ENCODE data around the gene CELF2. TPM values are rescaled to one million over a fixed set of nuclear protein-coding genes. Genes with fewer than 3 reads are reported as not detected.

The CELF2 gene
- total RNA-seq, 2 donors from 2014 or later: 28.4 to 33.7 TPM

DNA sequence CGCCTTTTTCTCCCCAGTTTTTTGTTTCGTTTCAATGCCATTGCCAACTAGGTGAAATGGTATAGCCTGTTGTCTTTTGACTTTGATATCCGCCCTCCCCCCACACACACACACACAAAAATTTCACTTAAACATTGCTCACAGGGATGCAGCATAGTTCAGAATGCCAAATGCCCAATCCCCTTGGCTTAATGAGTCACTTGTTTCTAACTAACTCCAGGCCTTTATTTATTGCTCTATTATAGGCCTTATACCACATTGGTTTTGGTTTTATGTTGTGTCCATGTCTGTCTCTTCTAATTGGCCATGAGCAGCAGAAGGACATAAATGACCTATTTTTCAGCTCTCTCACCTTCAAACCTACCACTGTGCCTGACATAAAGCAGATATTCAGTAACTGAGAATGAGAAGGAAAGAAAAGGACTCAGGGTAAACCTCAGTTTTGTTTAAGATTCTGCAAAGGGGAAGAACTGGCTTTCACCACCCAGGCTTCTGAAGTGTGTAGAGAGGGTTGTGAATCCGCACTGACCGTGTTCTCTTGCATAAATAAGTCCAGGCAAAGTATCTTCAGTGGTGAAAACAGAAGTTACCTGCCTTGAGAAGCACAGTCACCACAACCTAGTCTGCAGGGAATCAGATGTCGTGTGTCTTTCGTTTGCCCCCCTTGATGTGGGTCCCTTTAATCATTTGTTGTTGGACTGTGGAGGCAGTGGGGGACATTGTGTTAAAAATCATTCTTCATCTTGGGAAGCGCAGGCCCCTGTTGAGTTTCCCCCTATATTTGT is 139.8 kb downstream of the CELF2 start:
- ATAC-seq (no peak), DNase-seq (no peak)

DNA sequence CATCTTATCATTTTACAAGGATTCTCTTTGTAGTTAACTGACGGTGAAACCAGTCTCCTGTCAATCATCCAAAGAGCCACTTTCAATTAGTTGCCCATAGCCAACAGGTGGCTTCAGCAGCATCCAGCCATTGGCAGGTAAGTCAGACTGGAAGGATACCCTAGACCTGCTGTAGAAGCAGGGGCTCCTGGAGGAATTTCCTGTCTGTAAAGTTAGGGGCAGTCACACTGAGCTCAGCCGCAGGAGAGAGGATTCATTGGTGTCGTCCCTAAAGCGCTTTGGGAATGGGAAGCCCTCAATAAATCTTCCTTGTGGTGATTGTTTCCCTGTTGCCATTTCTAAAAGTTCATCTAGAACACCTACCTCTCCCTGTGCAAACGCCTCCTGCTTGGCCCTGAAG is 140.4 kb downstream of the CELF2 start:
- DNase-seq (no peak), ATAC-seq (no peak)
- intact Hi-C loops (cut with DNase I, micrococcal nuclease): no loop called here

More for the DNA sequence above, 139.8 kb downstream of the CELF2 start:
- intact Hi-C loops (cut with DNase I, micrococcal nuclease): no loop called here

DNA sequence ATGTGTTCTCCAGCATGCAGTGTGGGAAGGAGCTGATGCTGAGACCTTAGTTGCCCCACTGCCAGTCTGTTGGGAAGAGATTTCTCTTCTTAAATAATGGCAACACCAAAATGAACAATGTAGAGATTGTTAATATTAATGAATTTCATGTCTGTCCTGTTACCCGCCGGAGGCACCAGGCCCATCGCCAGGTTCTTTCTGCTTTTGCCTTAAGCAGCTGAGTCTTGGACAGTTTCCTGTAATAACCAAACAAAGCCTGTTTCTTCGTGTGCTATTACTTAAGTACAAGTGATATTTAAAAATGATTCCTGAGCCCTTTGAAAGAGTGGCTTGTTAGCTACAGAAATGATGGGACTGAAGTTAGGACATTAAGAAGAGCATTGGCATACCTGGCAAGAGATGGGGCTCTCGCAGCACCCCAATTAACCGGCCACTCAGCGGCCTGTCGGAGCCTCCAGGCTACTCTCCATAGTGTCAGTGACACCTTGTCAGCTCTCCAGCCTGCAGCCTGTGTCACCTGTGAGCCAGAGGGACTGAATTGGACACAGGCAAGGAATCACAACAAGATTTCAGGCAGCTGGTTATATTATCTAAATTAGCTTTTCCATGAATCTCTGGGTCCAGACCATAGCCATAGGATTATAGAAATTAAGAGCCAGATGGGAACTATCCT is 142.0 kb downstream of the CELF2 start:
- intact Hi-C loops (cut with DNase I, micrococcal nuclease): no loop called here
- no peak for ATAC-seq
- DNase-seq: no peak

DNA sequence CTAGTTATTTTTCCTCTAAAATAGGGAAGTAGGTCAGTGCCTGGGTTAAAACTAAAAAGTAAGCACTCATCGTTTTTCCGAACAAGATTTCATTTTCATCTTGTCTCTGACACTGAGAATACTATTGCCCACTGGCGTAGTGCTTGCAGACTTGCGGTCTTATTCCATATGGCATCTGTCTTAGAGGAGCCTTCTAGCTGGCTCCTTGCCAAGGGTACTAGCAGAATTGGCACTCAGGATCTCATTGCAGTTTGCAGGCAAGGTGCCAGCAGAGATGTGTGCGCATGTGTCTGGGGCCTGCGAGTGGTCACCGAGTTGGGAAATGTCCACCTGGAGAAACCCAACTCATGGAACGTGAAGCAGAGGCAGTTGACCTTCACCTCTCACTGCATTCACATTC is 143.4 kb downstream of the CELF2 start:
- ATAC-seq (no peak), DNase-seq (peak in 1 of 2 donors; percentile 40)
- intact Hi-C loops (cut with DNase I, micrococcal nuclease): no loop called here

DNA sequence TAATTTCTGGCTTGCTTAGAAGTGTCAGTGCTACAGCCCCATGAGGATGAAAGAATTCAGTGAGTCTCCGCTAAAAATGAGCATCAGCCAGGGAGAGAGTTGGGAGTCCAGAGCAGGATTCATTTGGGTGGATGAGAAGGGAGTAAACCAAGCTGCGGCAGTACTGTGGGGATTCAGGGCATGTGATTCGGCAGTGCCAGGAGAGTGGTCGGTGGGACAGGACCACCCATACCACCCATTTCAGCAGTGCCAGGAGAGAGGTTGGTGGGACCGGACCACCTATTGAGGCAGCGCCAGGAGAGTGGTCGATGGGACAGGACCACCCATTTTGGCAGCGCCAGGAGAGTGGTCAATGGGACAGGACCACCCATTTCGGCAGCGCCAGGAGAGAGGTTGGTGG is 144.2 kb downstream of the CELF2 start:
- intact Hi-C loops (cut with DNase I, micrococcal nuclease): no loop called here
- DNase-seq (no peak), ATAC-seq (no peak)

DNA sequence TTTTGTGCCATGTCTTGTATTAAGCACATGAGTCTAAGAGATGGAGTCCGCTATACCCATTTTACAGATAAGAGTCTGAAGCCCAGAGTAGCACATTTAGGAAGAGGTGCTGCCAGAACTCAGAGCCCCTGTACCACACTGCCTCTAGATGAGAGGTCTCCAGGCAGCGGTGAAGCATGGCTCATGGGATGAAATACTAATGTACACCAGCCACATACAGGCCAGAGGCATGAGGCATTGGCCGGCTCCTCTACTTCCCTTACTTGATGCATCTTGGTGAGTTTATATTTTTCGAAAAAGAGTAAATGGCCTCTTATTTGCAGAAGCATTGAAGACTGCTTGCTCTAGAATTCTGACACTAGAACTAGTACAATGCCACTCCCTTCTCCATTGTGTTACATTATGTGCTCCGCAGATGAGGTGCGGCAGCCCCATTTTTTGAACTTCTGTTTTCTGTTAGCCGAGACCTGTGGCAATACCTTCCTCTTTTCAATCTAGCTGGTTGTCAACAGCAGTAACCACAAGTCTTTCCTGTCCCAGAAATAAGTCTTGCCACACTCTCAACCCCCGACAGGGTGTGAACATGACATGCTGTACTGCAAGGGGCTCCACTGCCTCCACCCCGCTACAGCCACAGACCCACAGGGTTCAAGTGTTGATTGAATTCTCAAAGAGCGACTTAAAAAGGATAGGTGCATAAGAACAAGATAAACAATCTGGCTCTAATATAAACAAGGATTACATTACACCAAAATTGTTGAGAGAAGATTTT is 145.3 kb downstream of the CELF2 start:
- intact Hi-C loops (cut with DNase I, micrococcal nuclease): no loop called here
- ATAC-seq: peak; percentile 56
- DNase-seq: peak; percentile 53 to 69

DNA sequence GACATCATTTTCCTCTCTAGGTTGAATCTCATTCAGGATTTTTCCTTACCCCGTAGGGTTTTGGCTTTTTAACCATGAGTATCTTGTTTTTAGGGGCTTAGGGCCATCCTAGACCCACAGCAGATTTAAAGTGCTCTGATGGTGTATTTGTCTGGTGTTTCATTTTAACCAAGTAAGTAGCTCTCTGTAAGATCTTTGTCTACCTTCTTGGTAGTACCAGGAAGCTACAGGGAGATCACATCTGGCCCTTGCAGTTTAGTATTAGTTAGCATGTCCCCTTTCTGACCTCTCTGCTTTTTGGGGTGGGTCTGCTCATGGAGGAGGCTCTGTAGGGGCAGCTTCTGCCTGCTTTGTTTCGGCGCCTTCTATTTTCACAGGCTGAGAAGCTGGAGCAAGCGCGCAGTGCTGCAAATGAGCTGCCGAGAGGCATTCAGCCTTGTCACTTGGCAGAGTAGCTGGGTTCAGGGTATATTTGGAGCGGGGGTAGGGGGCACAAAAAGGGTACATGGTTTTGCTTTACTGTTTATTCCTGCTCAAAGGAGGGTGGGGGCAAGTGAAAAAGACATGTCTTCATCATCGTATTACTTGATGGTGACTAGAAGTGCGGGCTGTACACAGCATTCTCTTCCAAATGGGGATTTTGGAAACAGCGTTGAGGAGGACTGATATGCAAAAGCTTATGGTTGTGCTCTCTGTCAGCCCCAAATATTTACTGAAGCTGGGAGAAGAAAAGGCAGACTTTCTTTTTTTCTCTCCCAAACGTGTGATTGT is 146.3 kb downstream of the CELF2 start:
- DNase-seq: peak in 1 of 2 donors; percentile 27
- intact Hi-C loops (cut with DNase I, micrococcal nuclease): no loop called here
- ATAC-seq: no peak

DNA sequence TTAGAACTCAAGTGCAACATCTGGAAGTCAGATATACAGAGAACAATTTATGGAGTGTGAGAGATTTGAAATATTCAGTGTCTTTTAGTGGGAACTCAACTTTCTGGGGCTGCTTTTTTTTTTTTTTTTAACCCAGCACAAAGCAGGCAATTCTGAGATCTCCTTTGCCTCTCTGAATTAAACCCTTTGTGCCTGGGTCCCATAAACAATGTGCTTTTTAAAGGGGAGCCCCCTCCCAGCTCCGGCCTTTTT is 146.8 kb downstream of the CELF2 start:
- no peak for ATAC-seq
- intact Hi-C loops (cut with DNase I, micrococcal nuclease): no loop called here
- no peak for DNase-seq

DNA sequence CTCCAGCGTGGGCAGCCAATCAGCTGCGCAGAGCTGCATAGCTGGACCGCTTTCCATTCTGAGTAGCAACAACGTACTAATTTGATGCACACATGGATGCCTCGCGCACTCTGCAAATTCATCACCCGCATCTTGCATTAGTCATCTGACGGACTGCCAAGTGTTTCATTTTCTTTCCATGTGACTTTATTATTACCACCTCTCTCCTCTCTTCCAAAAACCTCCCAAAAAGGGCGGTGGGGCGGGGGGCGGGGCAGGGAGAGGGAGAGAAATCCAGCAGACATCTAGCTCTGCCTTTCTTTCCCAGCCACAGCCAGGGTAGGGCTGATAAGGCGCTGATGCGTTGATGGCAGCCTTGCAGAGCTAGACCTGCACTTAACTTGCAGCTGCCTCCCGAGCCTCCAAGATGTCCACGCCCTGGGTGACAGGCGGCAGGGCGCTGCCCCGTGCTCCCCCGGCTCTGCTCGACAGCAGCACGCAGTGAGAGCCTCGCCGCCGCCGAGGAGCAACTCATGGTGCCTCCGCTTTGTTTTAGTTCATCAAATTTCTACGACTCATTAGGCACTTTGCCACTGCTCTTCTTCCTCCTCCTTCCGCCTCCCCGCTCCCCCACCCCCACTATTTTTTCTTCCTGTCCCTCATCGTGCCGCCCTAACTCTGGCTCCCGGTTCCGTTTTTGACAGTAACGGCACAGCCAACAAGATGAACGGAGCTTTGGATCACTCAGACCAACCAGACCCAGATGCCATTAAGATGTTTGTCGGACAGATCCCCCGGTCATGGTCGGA is 147.3 kb downstream of the CELF2 start:
- intact Hi-C loops (cut with DNase I, micrococcal nuclease): no loop called here
- ATAC-seq (peak; percentile 34), DNase-seq (peak; percentile 47 to 61)

DNA sequence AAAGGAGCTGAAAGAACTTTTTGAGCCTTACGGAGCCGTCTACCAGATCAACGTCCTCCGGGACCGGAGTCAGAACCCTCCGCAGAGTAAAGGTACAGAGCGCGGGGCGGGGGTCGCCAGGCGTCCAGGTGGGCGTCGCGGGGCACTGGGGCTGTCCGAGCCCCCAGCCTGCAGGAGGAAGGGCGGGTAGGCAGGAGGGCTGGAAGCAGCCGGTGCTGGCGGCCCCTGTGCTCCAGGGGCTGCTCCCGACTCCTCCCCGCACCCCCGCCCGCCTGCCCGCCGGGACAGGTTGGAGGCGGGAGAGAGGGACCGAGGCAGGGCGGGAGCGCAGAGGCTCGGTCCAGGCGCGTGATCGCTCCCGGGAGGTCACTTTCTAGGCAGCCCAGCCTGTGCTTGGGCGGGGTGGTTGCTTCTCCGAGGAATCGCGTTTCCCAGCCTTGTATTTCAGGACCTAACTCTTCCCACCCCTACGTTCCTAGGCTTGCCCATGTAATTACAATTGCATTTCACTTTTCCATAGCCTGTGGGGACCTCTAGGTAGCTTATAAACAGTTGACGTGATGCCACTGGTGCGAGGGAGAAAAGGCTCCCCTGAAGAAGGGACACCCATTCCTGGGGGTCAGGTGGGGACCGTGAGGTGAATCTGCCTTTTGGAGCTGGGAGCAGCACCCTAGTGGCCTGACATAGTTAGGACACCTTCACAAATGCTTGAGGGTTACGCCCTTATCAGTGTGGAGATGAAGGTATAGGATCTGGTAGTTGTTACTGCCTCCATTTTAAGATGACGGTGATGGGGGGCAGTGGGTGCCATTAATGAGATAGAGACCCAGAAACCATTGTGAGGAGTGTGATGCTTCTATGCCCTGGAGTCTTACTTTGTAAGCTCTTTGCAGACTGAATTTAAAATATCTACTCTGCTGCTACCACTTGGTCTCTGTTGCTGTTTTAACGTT is 148.2 kb downstream of the CELF2 start:
- peak in 1 of 2 donors; percentile 42 for DNase-seq
- intact Hi-C loops (cut with DNase I, micrococcal nuclease): no loop called here
- ATAC-seq: peak; percentile 52

DNA sequence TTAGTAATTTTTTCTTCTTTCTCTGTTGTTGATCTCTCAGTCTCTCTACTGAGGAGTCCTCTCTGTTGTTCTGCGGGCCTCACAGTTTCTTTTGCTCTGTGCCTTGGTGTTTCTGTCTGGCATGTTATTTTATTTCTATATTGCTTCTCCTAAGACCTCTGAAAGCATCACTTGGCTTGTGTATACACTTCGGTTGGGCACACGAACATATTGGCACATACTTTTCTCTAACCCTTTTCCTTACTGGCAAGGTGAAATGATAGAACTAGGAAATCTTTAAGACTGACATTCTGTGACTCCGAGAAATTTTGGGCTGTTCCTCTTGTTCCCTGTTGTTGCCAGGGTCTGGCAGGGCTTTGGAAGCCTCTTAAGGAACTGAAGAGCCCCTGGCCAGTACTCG is 148.9 kb downstream of the CELF2 start:
- intact Hi-C loops (cut with DNase I, micrococcal nuclease): no loop called here
- ATAC-seq: no peak
- DNase-seq: no peak

DNA sequence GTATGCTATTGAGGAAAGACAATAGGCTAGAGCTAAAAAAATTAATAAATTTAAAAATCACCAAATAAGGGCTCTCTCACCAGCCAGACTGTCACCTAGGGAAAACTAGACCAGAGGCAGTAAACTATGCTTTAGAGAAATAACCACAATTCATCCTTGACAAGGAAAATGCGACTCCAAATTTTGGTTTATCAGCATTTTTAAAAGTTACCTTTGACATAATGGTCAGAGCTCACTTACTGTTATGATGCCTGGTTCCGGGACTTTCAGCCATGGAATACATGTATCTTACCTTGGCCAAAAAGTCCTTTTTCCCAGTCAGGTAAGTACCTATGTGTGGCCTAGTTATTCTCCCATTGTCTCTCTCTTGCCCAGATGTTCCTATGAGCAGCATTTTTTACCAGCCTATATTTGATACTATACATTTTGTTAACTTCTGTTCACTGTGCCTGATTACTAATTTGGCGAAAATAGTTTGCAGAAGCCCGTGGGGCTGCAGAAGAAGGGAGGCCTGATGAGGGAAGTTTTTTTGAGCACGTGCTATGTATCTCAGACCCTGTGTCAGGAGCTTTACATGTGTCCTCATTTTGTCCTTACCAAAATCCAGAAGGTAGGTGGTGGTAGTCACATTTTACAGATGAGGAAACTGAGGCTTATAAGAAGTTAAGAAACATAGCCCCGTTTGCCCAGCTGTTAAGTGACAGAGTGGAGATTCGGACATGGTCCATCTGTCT is 149.7 kb downstream of the CELF2 start:
- intact Hi-C loops (cut with DNase I, micrococcal nuclease): no loop called here
- ATAC-seq (no peak), DNase-seq (no peak)

DNA sequence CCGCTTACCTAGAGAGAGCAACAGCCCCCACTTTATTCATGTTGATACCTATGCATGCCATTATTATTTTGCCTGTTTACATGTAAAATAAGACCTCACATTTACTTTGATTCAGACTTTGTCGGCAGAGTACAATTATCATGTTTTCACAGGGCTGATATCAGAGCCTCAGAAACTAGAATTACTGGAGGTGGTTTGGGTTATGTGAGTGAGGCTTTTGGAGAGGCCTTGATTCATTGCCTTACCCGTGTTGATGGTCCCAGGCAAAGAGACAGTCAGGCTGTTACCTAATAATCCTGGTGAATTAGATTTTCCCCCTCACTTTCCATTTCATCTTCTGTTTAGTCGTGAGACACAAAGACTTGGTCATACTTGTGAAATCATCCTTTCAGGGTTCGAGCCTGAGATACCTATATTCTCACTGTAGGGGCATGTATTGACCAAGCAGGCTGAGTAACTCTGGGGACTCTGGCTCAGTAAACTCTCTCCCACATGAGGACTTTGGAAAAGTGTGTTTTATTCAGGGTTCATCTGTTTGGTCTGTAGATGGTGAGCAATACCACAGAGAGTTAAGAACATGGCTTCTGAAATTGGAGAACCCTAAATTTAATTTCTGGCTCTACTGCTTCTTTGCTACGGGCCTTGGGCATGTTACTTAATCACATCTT is 150.9 kb downstream of the CELF2 start:
- DNase-seq (no peak), ATAC-seq (no peak)
- intact Hi-C loops (cut with DNase I, micrococcal nuclease): no loop called here

DNA sequence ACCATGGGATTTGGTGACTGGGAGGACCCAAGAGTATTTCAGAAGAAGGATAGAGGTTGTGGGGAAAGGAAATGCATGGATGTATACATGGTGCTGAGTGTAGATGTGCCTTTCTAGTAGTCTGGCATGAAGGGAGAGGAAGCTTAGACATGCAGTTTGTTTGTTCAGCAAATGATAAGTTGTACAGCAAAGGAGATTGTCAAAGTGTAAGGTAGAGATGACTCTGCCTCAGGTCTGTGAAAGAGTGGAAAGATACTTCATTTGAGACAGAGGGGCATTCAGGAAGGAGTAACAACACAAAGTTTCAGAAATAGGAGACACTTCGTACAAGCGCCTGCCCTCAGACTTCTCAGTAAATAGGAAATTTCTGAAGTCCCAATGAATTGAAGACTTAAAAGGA is 152.3 kb downstream of the CELF2 start:
- ATAC-seq (no peak), DNase-seq (no peak)
- intact Hi-C loops (cut with DNase I, micrococcal nuclease): no loop called here

DNA sequence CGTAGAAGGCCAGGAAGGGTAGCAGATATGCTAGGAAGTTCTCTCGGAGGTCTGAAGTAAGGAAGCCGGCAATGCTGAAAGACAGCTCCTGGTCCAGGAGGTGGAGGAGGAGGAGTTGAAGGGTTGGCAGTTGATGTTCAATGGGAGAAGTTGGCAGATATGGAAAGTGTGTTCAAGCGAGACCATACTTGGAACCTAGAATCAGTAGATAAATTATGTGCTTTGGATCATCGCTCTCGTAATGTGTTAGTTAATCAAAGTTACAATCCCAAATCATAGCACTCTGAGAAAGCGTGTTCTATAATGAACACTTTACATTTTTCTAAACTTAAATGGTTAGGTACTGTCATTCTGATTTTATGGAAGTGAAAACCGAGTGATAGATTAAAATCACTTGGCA is 152.9 kb downstream of the CELF2 start:
- ATAC-seq: no peak
- DNase-seq: no peak
- intact Hi-C loops (cut with DNase I, micrococcal nuclease): no loop called here

All from left colon (tissue), 2 donors.